HUES64 (cell line): ENCODE results near the gene LURAP1L.

Source experiments
- H3K27ac ChIP-seq: 2 replicates; pipeline ENCODE4 v1.7.0; 2013; ENCODE audit warnings: low read depth, low read length, inconsistent platforms
- H3K27me3 ChIP-seq: 2 replicates; pipeline ENCODE4 v1.6.1; 2013; ENCODE audit warnings: mild to moderate bottlenecking, low read length; ENCODE audit not compliant: insufficient read depth
- H3K36me3 ChIP-seq: 2 replicates; pipeline ENCODE4 v1.6.1; 2013; ENCODE audit warnings: mild to moderate bottlenecking, low read length; ENCODE audit not compliant: insufficient read depth
- H3K4me1 ChIP-seq: 2 replicates; pipeline ENCODE4 v1.6.1; 2013; ENCODE audit warnings: mild to moderate bottlenecking, low read length, moderate library complexity; ENCODE audit not compliant: insufficient read depth
- H3K4me3 ChIP-seq: 2 replicates; pipeline ENCODE4 v1.5.1; 2013; ENCODE audit warnings: mild to moderate bottlenecking, low read length, moderate library complexity
- H3K9ac ChIP-seq: 2 replicates; pipeline ENCODE4 v1.6.1; 2013; ENCODE audit warnings: mild to moderate bottlenecking, low read depth, low read length
- H3K9me3 ChIP-seq: 2 replicates; pipeline ENCODE4 v1.6.1; 2013; ENCODE audit warnings: low read depth, low read length; ENCODE audit not compliant: insufficient read depth
- WGBS: fragments of 150-250, 120-280 bp; methylation state at CpG from one replicate; pipeline ENCODE4 v1.1.7; 2013; ENCODE audit warnings: missing lambda C conversion rate; 5-methylcytosine and 5-hydroxymethylcytosine counted together

Gene LURAP1L

DNA sequence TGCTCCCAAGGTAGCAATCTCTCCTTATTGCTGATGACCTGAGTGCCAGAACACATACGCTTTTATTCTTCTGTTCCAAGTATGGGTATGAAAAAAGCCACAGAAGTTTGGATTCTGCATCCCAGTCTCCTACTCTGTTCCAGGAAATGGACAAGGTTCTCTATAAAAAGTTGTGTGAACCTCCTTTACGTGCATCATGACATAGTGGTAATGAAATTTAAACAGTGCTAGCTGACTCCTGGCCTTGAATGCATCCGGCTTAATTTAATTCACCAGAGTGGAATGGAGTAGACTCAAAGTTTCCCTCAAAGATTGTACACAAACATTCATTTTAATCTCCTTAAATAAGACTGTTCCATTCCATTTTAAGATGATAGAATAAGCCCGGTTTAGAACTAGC lies 68.9 kb downstream of the LURAP1L start:
- Histone ChIP-seq H3K27ac (no peak overlapping the region), H3K36me3 (no peaks in the 10 kb centered on the region), H3K9ac (no peak overlapping the region), H3K4me3 (no peak overlapping the region), H3K27me3 (no peaks in the 10 kb centered on the region), H3K9me3 (no peaks in the 10 kb centered on the region), H3K4me1 (no peaks in the 10 kb centered on the region)
- WGBS: 96% methylated on average over 3 of the region's 4 CpGs

DNA sequence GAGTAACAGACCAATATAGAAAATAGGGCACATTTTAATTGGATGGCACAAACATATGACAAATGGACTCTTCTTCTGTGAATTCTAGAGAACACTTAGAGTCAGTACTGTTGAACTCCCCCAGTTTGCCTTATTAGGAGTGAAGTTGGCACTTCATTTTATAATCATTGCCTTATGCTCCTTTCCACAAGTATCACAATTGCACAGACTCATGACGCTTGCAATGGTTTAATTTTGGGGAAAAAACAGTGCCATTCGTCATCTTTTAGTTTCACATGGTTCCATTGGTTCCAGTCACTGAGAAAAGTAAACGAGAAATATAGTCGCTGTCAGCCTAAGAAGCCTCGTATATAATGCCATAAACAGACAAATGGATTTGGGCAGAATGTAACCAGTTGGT lies 71.2 kb downstream of the LURAP1L start:
- H3K9ac ChIP-seq: no peak overlapping the region
- WGBS: 89% methylated on average over 5 of the region's 5 CpGs
- no peaks in the 10 kb centered on the region for H3K4me1 ChIP-seq
- H3K4me3 ChIP-seq: no peak overlapping the region
- H3K27ac ChIP-seq: no peak overlapping the region
- H3K9me3 ChIP-seq: no peaks in the 10 kb centered on the region
- no peaks in the 10 kb centered on the region for H3K36me3 ChIP-seq
- H3K27me3 ChIP-seq: no peaks in the 10 kb centered on the region

DNA sequence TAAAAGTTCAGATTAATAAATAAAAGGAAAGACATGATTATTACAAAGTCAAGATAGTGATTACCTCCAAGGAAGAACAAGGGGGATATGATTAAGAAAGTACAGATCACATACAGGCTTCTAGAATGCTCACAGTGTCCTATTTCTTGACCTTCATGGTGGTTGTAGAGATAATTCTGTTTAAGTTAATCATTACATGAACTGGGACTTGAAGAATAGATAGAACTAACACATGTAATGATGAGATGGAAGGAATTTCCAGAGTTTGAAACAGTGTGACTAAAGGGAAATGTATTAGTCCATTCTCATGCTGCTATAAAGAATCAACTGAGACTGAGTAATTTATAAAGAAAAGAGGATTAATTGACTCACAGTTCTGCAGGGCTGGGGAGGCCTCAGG lies 72.7 kb downstream of the LURAP1L start:
- Histone ChIP-seq H3K4me1 (no peaks in the 10 kb centered on the region), H3K9ac (no peak overlapping the region), H3K27ac (no peak overlapping the region), H3K4me3 (no peak overlapping the region), H3K36me3 (no peaks in the 10 kb centered on the region), H3K9me3 (no peaks in the 10 kb centered on the region), H3K27me3 (no peaks in the 10 kb centered on the region)

DNA sequence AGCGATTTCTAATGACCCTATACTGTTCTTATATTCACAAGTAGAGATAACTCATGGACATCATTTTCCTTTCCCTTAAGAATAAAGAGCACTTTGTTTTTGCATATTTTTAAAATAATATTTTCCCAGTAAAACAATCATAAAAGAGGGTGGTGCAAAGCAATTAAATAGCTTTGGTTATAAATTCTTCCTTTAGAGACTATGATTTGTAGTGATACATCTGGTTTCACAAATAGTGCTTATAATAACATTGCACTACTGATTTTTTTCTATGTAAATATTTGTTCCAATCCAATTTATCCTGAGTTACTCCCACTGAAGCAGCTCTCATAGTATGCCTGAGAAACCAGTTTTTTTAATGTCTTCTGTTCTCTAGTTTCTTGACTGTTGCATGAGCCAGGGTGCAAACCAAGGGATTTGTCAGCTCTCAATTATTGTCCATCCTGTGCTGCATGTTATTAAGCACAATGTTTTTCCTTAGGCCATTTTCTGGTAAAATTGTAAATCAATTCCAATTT lies 74.7 kb downstream of the LURAP1L start:
- Histone ChIP-seq H3K36me3 (no peaks in the 10 kb centered on the region), H3K9me3 (no peaks in the 10 kb centered on the region), H3K4me3 (no peak overlapping the region), H3K27ac (no peak overlapping the region), H3K4me1 (no peaks in the 10 kb centered on the region), H3K9ac (no peak overlapping the region), H3K27me3 (no peaks in the 10 kb centered on the region)
- WGBS: 100% methylated on average over 1 of the region's 1 CpG

DNA sequence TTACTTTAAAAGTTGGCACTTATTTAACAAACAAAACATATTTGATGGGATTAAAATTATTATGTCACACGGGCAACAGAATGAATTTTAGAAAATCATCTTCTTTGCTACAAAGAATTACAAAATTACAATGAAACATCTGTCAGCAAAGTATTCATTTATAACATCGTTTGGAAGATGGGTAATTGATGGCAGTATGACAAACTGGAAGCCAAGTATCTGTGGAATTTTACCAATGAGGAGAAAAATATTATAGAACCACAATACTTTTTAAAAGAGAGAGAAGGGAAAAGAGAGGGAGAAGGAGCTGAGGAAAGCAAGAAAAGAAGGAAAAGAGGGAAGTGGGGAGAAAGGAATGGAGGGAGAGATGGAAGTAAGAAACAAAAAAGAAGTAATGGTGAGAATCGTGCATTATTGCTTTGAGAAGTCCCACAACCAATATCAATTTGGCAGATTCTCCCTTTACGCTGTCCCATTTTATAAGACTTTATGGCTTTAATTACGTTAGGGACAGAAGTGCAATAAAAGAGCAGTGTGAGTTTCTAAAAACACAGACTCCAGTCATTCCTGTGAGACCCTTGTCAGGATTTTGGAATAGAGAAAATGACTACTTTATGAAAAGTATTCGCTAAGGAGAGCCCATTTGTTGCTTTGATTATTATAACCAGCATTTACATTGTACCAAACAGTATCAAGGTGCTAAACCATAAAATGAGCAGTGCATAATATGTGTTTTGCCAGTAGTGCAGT lies 76.7 kb downstream of the LURAP1L start:
- H3K36me3 ChIP-seq: no peaks in the 10 kb centered on the region
- 100% methylated on average over 3 of the region's 6 CpGs for WGBS
- H3K27me3 ChIP-seq: no peaks in the 10 kb centered on the region
- H3K4me3 ChIP-seq: no peak overlapping the region
- no peaks in the 10 kb centered on the region for H3K9me3 ChIP-seq
- H3K4me1 ChIP-seq: peaks cover 6% of the 10 kb centered on the region
- H3K27ac ChIP-seq: no peak overlapping the region
- H3K9ac ChIP-seq: no peak overlapping the region

DNA sequence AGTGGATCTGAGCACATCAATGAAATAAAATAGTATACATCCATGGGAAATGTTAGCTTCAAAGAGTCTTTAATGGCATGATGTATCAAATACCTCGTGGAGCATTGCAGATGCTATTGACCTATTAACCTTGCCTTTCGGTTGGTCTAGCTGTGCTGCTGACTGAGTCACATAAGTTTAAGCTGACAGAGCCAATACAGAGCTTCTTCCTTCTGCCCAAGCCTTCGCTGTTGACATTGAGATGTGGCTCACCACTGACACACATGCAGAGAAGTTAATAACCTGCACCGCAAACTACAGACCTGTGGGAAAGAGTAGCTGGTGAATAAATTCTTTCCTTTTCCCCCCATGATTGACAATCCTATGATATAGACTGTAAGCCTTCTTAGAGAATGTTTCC lies 78.2 kb downstream of the LURAP1L start:
- Histone ChIP-seq H3K4me3 (no peak overlapping the region), H3K9me3 (no peaks in the 10 kb centered on the region), H3K4me1 (peaks cover 11% of the 10 kb centered on the region), H3K27me3 (no peaks in the 10 kb centered on the region), H3K9ac (no peak overlapping the region), H3K36me3 (no peaks in the 10 kb centered on the region), H3K27ac (no peak overlapping the region)
- WGBS: 92% methylated on average over 3 of the region's 4 CpGs

DNA sequence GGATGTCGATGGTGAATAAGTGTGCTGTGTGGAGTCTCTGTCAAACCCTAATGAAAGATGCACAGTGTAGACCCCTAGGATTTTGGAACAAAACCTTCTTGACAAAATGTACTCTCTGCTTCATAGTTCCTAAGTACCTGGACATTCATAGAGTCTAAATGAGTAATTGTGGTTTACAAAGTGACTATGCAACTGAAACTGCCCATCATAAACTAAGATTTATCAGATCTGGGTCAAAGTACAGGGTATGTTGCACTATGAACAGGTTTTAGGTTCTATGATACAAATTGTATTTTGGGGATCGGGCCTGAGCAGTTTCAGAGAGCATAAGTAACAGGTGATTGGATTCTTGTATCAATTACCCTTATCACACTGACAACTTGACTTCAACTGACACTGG lies 79.4 kb downstream of the LURAP1L start:
- no peak overlapping the region for H3K27ac ChIP-seq
- H3K9ac ChIP-seq: no peak overlapping the region
- 92% methylated on average over 2 of the region's 2 CpGs for WGBS

DNA sequence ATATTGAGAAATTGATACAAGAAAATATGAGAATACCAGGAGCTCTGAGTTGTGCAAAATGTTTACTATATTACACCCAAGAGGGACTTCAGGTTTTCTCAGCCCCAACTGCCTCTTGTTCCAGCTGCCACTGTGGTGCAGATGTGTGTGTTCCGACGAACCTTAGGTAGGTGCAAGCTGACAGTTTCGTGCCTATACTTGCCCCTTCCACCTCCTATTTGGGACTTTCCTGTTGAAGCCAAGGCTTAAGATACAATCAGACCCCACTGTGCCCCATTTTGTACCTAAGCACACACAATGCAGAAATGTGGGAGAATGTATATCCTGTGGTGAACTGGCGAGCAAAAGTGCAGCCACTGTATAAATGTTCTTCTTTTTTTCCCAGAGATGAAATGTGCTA lies 80.2 kb downstream of the LURAP1L start:
- no peaks in the 10 kb centered on the region for H3K27me3 ChIP-seq
- no peaks in the 10 kb centered on the region for H3K36me3 ChIP-seq
- H3K4me1 ChIP-seq: peaks cover 11% of the 10 kb centered on the region
- H3K4me3 ChIP-seq: no peak overlapping the region
- no peak overlapping the region for H3K27ac ChIP-seq
- 95% methylated on average over 4 of the region's 4 CpGs for WGBS
- no peaks in the 10 kb centered on the region for H3K9me3 ChIP-seq
- H3K9ac ChIP-seq: no peak overlapping the region

More for the DNA sequence above, 79.4 kb downstream of the LURAP1L start:
- Histone ChIP-seq H3K36me3 (no peaks in the 10 kb centered on the region), H3K27me3 (no peaks in the 10 kb centered on the region), H3K9me3 (no peaks in the 10 kb centered on the region), H3K4me3 (no peak overlapping the region), H3K4me1 (peaks cover 11% of the 10 kb centered on the region)

DNA sequence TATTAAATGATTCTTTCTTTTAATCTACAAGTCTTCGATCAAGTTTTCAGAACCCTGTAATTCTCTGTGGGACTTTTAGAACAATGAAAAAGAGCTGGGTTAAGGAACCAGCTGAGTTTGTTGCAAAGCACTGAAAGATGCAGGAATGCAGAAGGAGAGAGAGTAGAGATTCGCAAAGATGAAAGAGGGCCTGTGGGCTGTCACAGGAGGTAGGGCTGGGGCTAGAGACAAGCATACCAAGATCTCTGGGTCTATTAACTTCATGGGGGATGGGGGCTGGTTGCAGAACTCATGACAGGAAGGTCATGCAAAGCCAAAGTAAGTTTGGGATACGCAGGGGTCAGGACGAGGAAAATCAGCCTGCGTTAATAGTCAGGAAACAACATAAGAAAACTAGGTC lies 81.8 kb downstream of the LURAP1L start:
- no peak overlapping the region for H3K4me3 ChIP-seq
- peaks cover 11% of the 10 kb centered on the region for H3K4me1 ChIP-seq
- WGBS: 51% methylated on average over 5 of the region's 5 CpGs
- no peak overlapping the region for H3K9ac ChIP-seq
- H3K36me3 ChIP-seq: no peaks in the 10 kb centered on the region
- no peak overlapping the region for H3K27ac ChIP-seq
- H3K27me3 ChIP-seq: no peaks in the 10 kb centered on the region
- no peaks in the 10 kb centered on the region for H3K9me3 ChIP-seq

DNA sequence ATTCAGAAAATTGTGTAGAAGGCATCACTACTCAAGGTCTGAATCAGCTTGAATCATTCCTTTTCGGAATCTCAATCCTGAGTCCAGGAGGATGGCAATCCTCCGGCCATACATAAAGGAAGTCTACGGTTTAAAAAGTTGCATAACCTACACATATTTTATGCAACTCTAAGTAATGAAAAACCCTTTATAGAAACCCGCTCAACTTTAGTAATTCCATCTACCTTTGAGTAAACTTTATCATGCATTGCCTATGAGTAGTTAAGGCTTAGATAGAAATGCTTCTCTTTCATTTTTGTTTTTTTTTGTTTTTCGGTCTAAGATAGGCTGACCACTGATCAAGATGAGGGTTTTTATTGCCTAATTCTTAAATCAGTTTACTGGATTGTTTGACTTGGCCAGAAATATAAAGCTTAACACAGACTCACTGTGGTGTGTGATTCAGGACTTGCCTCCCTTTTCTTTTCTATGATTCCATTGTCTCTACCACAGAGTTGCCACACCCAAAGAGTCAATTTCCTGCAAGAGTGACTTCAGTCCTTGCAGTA lies 85.0 kb downstream of the LURAP1L start:
- H3K4me1 ChIP-seq: peaks cover 11% of the 10 kb centered on the region
- 96% methylated on average over 5 of the region's 5 CpGs for WGBS
- no peaks in the 10 kb centered on the region for H3K36me3 ChIP-seq
- no peaks in the 10 kb centered on the region for H3K27me3 ChIP-seq
- no peak overlapping the region for H3K27ac ChIP-seq
- no peak overlapping the region for H3K4me3 ChIP-seq
- no peak overlapping the region for H3K9ac ChIP-seq
- H3K9me3 ChIP-seq: no peaks in the 10 kb centered on the region

DNA sequence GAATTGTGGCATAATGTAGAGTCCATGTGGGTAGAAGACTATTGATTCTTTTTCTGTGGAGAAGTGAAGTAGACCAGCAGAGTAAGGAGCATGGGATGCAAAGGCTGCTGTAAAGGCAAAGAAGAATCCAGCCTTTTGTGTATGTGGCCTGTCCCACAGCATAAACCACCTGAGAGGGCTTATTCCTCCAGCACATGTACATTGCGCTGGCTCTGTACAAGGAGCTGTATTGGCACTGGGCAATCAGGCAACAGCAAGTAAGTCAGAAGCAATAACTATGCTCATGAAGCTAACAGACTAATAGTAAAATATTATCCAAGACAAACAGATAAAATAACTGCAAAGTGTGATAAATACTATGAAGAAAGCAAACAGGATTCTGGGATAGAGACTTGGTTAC lies 86.2 kb downstream of the LURAP1L start:
- no peaks in the 10 kb centered on the region for H3K27me3 ChIP-seq
- no peak overlapping the region for H3K9ac ChIP-seq
- WGBS: 100% methylated on average over 1 of the region's 1 CpG
- peaks cover 11% of the 10 kb centered on the region for H3K4me1 ChIP-seq
- H3K27ac ChIP-seq: no peak overlapping the region
- no peaks in the 10 kb centered on the region for H3K36me3 ChIP-seq
- H3K9me3 ChIP-seq: no peaks in the 10 kb centered on the region
- no peak overlapping the region for H3K4me3 ChIP-seq
